Measurements from ENCODE around the gene NOXA1.
"Not testable (repeated sequence)": the region's sequence is repeated elsewhere in the genome, so short reads cannot be mapped to it uniquely, and the experiment has no call there.

NOXA1 gene

DNA sequence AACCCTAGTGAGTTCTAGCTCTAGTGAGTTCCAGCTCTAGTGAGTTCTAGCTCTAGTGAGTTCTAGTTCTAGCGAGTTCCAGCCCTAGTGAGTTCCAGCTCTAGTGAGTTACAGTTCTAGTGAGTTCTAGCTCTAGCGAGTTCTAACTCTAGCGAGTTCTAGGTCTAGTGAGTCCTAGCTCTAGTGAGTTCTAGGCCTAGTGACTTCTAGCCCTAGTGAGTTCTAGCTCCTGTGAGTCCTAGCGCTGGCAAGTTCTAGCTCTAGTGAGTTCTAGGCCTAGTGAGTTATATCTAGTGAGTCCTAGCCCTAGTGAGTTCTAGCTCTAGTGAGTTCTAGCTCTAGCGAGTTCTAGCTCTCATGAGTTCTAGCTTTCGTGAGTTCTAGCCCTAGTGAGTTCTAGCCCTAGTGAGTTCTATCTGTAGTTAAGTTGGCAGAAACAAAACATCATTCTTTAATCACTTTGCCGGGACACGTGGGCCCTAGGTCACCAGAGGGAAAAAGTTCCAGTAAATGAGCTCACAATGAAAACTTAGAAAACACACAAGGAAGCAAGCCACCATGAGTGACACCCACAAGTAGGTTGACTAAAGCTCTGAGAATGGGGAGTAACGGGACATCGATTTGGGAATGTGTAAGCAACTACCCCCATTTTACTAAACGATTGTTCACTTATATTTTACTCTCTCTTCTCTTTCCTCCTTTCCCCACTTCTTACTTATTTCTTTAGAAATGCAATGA lies 47.7 kb upstream of the NOXA1 start:
- Histone ChIP-seq H4K8ac (ENCODE audit: low read length) (no peak overlapping the region), H3K9ac (ENCODE audit: low read length) (no peak overlapping the region), H2BK12ac (ENCODE audit: low read length in 2 of 2) (no peak overlapping the region), H4K91ac (ENCODE audit: low read length) (no peak overlapping the region), H3K9me3 (ENCODE audit: control insufficient read depth, low read length) (peaks cover 5% of the 10 kb centered on the region), H3K4me3 (ENCODE audit: insufficient read depth in 1 of 2, low read depth in 1 of 2, low read length in 2 of 2) (no peak overlapping the region), H3K23ac (ENCODE audit: low read length in 2 of 2) (no peak overlapping the region), H3K14ac (ENCODE audit: low read length in 2 of 2) (no peak overlapping the region), H2BK120ac (ENCODE audit: low read depth, low read length) (no peak overlapping the region), H3K4ac (ENCODE audit: low read depth in 1 of 2, low read length in 2 of 2) (no peak overlapping the region), H2AK5ac (ENCODE audit: low read length, severe bottlenecking) (no peak overlapping the region), H3K36me3 (ENCODE audit: control insufficient read depth in 1 of 2, insufficient read depth in 2 of 2, low read depth in 1 of 2, low read length in 2 of 2) (peaks cover 0 to 48% of the 10 kb centered on the region in 2 experiments), H3K79me1 (replicated peaks; ENCODE audit: low read length, poor library complexity, severe bottlenecking) (no peaks in the 10 kb centered on the region), H2BK5ac (ENCODE audit: low read depth, low read length, poor library complexity, severe bottlenecking) (no peak overlapping the region), H3K4me2 (ENCODE audit: low read length, poor library complexity, severe bottlenecking) (no peak overlapping the region), H3K27ac (ENCODE audit: low read length, poor library complexity, severe bottlenecking) (no peak overlapping the region), H2BK15ac (ENCODE audit: low read depth, poor library complexity, severe bottlenecking) (no peak overlapping the region), H2AFZ (ENCODE audit: low read depth, low read length) (no peak overlapping the region), H3K27me3 (ENCODE audit: control insufficient read depth in 1 of 2, insufficient read depth in 1 of 2, low read length in 2 of 2) (no peaks in the 10 kb centered on the region), H3K4me1 (ENCODE audit: control insufficient read depth, insufficient read depth, low read depth, low read length) (peaks cover 21% of the 10 kb centered on the region), H3K18ac (ENCODE audit: low read depth in 1 of 2, low read length in 2 of 2) (no peak overlapping the region)
- DNase-seq, result no peak
- WGBS, result 94% methylated on average over 11 of the region's 11 CpGs

DNA sequence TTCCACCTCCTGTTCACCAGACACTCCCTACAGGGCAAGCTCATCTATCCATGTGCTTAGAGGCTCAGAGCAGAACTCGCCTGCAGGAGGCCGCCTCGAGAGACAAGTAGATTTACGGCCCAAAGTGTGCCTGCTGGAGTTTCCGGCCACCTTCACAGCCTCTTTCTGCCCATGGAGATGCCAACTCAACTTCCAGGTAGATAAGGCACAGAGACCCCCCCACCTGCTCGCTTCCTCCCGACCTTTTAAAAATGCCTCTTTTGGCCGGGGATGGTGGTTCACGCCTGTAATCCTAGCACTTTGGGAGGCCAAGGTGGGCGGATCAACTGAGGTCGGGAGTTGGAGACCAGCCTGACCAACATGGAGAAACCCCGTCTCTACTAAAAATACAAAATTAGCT lies 46.8 kb upstream of the NOXA1 start:
- Histone ChIP-seq H3K4me3 (ENCODE audit: insufficient read depth in 1 of 2, low read depth in 1 of 2, low read length in 2 of 2) (no peak overlapping the region), H3K4ac (ENCODE audit: low read depth in 1 of 2, low read length in 2 of 2) (no peak overlapping the region), H3K14ac (ENCODE audit: low read length in 2 of 2) (no peak overlapping the region), H4K8ac (ENCODE audit: low read length) (no peak overlapping the region), H3K4me1 (ENCODE audit: control insufficient read depth, insufficient read depth, low read depth, low read length) (peaks cover 21% of the 10 kb centered on the region), H3K79me1 (replicated peaks; ENCODE audit: low read length, poor library complexity, severe bottlenecking) (no peaks in the 10 kb centered on the region), H3K36me3 (ENCODE audit: control insufficient read depth in 1 of 2, insufficient read depth in 2 of 2, low read depth in 1 of 2, low read length in 2 of 2) (peaks cover 0 to 40% of the 10 kb centered on the region in 2 experiments), H3K9ac (ENCODE audit: low read length) (no peak overlapping the region), H3K27me3 (ENCODE audit: control insufficient read depth in 1 of 2, insufficient read depth in 1 of 2, low read length in 2 of 2) (no peaks in the 10 kb centered on the region), H3K18ac (ENCODE audit: low read depth in 1 of 2, low read length in 2 of 2) (no peak overlapping the region), H2BK5ac (ENCODE audit: low read depth, low read length, poor library complexity, severe bottlenecking) (no peak overlapping the region), H3K4me2 (ENCODE audit: low read length, poor library complexity, severe bottlenecking) (no peak overlapping the region), H4K91ac (ENCODE audit: low read length) (no peak overlapping the region), H3K9me3 (ENCODE audit: control insufficient read depth, low read length) (peaks cover 5% of the 10 kb centered on the region), H3K27ac (ENCODE audit: low read length, poor library complexity, severe bottlenecking) (no peak overlapping the region), H2BK120ac (ENCODE audit: low read depth, low read length) (no peak overlapping the region), H2AFZ (ENCODE audit: low read depth, low read length) (no peak overlapping the region), H2BK12ac (ENCODE audit: low read length in 2 of 2) (no peak overlapping the region), H3K23ac (ENCODE audit: low read length in 2 of 2) (no peak overlapping the region), H2BK15ac (ENCODE audit: low read depth, poor library complexity, severe bottlenecking) (no peak overlapping the region), H2AK5ac (ENCODE audit: low read length, severe bottlenecking) (no peak overlapping the region)
- DNase-seq, result no peak
- WGBS, result 97% methylated on average over 12 of the region's 12 CpGs

DNA sequence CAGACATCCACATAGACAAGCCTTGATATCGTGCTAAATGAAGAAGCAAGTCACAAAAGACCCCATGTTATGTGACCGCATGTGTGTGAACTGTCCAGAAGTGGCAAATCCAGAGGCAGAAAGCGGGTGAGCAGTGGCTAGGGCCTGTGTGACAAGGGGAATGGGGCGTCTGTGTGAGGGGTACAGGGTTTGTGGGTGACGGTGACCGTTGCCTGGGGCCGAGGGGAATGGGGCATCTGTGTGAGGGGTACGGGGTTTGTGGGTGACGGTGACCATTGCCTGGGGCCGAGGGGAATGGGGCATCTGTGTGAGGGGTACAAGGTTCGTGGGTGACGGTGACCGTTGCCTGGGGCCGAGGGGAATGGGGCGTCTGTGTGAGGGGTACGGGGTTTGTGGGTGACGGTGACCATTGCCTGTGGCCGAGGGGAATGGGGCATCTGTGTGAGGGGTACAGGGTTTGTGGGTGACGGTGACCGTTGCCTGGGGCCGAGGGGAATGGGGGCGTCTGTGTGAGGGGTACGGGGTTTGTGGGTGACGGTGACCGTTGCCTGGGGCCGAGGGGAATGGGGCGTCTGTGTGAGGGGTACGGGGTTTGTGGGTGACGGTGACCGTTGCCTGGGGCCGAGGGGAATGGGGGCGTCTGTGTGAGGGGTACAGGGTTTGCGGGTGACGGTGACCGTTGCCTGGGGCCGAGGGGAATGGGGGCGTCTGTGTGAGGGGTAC lies 44.3 kb upstream of the NOXA1 start:
- not testable (repeated sequence) for H2BK15ac ChIP-seq (ENCODE audit: low read depth, poor library complexity, severe bottlenecking); H4K8ac ChIP-seq (ENCODE audit: low read length); H3K23ac ChIP-seq (ENCODE audit: low read length in 2 of 2); H2BK12ac ChIP-seq (ENCODE audit: low read length in 2 of 2); H2BK120ac ChIP-seq (ENCODE audit: low read depth, low read length); H3K9ac ChIP-seq (ENCODE audit: low read length); H3K18ac ChIP-seq (ENCODE audit: low read depth in 1 of 2, low read length in 2 of 2); H2AK5ac ChIP-seq (ENCODE audit: low read length, severe bottlenecking); H3K4ac ChIP-seq (ENCODE audit: low read depth in 1 of 2, low read length in 2 of 2); H2BK5ac ChIP-seq (ENCODE audit: low read depth, low read length, poor library complexity, severe bottlenecking); H3K27me3 ChIP-seq (ENCODE audit: control insufficient read depth in 1 of 2, insufficient read depth in 1 of 2, low read length in 2 of 2); DNase-seq; H4K91ac ChIP-seq (ENCODE audit: low read length); H3K14ac ChIP-seq (ENCODE audit: low read length in 2 of 2); H2AFZ ChIP-seq (ENCODE audit: low read depth, low read length); H3K27ac ChIP-seq (ENCODE audit: low read length, poor library complexity, severe bottlenecking); H3K79me1 ChIP-seq (replicated peaks; ENCODE audit: low read length, poor library complexity, severe bottlenecking); H3K4me2 ChIP-seq (ENCODE audit: low read length, poor library complexity, severe bottlenecking); H3K9me3 ChIP-seq (ENCODE audit: control insufficient read depth, low read length)
- Histone ChIP-seq H3K4me3 (ENCODE audit: insufficient read depth in 1 of 2, low read depth in 1 of 2, low read length in 2 of 2) (peak overlapping the region in 1 of 2 experiments; percentile 3), H3K36me3 (ENCODE audit: control insufficient read depth in 1 of 2, insufficient read depth in 2 of 2, low read depth in 1 of 2, low read length in 2 of 2) (peaks cover 0 to 27% of the 10 kb centered on the region in 2 experiments), H3K4me1 (ENCODE audit: control insufficient read depth, insufficient read depth, low read depth, low read length) (peaks cover 13% of the 10 kb centered on the region)
- WGBS, result 95% methylated on average over 22 of the region's 37 CpGs

DNA sequence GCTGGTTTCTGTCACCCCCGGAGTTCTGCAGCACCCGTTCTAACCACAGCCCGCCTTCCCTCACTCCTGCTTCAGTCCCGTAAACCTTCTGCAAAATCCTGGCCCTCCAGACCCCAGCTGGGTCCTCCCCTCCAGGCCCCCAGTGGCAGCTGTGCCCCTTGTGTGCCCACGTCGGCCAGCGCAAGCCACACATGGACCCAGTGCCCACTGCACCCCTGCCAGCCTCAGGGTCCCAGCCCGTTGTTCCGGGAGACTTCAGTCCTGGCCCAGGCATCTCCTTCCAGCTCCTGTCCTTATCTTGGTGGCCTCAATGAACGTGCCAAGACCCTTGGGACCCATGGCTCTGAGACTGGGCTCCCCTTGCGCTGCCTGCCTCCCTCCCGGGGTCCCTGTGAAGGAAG lies 43.4 kb upstream of the NOXA1 start:
- no peaks in the 10 kb centered on the region for H3K27me3 ChIP-seq (ENCODE audit: control insufficient read depth in 1 of 2, insufficient read depth in 1 of 2, low read length in 2 of 2)

More for the DNA sequence above, 43.4 kb upstream of the NOXA1 start:
- Histone ChIP-seq H3K23ac (ENCODE audit: low read length in 2 of 2) (no peak overlapping the region), H2AFZ (ENCODE audit: low read depth, low read length) (no peak overlapping the region), H4K91ac (ENCODE audit: low read length) (no peak overlapping the region), H2AK5ac (ENCODE audit: low read length, severe bottlenecking) (no peak overlapping the region), H2BK12ac (ENCODE audit: low read length in 2 of 2) (no peak overlapping the region), H4K8ac (ENCODE audit: low read length) (no peak overlapping the region), H3K9me3 (ENCODE audit: control insufficient read depth, low read length) (peaks cover 5% of the 10 kb centered on the region), H3K4ac (ENCODE audit: low read depth in 1 of 2, low read length in 2 of 2) (no peak overlapping the region), H3K79me1 (replicated peaks; ENCODE audit: low read length, poor library complexity, severe bottlenecking) (no peaks in the 10 kb centered on the region), H3K9ac (ENCODE audit: low read length) (no peak overlapping the region), H3K4me1 (ENCODE audit: control insufficient read depth, insufficient read depth, low read depth, low read length) (peaks cover 17% of the 10 kb centered on the region), H3K14ac (ENCODE audit: low read length in 2 of 2) (no peak overlapping the region), H3K36me3 (ENCODE audit: control insufficient read depth in 1 of 2, insufficient read depth in 2 of 2, low read depth in 1 of 2, low read length in 2 of 2) (peaks cover 0 to 19% of the 10 kb centered on the region in 2 experiments), H2BK120ac (ENCODE audit: low read depth, low read length) (no peak overlapping the region), H2BK15ac (ENCODE audit: low read depth, poor library complexity, severe bottlenecking) (no peak overlapping the region), H3K27ac (ENCODE audit: low read length, poor library complexity, severe bottlenecking) (no peak overlapping the region), H3K18ac (ENCODE audit: low read depth in 1 of 2, low read length in 2 of 2) (no peak overlapping the region), H3K4me2 (ENCODE audit: low read length, poor library complexity, severe bottlenecking) (no peak overlapping the region), H2BK5ac (ENCODE audit: low read depth, low read length, poor library complexity, severe bottlenecking) (no peak overlapping the region), H3K4me3 (ENCODE audit: insufficient read depth in 1 of 2, low read depth in 1 of 2, low read length in 2 of 2) (no peak overlapping the region)
- WGBS, result 93% methylated on average over 12 of the region's 12 CpGs
- no peak for DNase-seq
